GM23248 (cell line): ENCODE measurements around the gene SMCO4. TPM values are rescaled to one million over a fixed set of nuclear protein-coding genes. Genes with fewer than 3 reads are reported as not detected.

ENCODE experiments used
- DNase-seq: peaks from one replicate; pipeline ENCODE4 v3.0.0-alpha.2; 2015
- H2AFZ ChIP-seq: fragments of 200-600 bp; sonication (generic); 2 replicates; pipeline ENCODE4 v1.6.1; 2016; ENCODE audit warnings: antibody characterized with exemption
- H3F3A ChIP-seq: fragments of 200-600 bp; sonication (generic); 2 replicates; pipeline ENCODE4 v1.6.1; 2016; ENCODE audit warnings: mild to moderate bottlenecking, antibody characterized with exemption, mixed run types; ENCODE audit not compliant: insufficient read depth
- H3K27ac ChIP-seq: fragments of 200-600 bp; sonication (generic); 2 replicates; pipeline ENCODE4 v1.5.1; 2016; ENCODE audit warnings: mild to moderate bottlenecking
- H3K27me3 ChIP-seq: fragments of 200-600 bp; sonication (generic); replicated peaks from 2 replicates; pipeline ENCODE4 v1.6.1; 2016; ENCODE audit warnings: mild to moderate bottlenecking; ENCODE audit not compliant: insufficient read depth
- H3K36me3 ChIP-seq: fragments of 200-600 bp; sonication (generic); 2 replicates; pipeline ENCODE4 v1.6.1; 2016; ENCODE audit warnings: low read depth, mild to moderate bottlenecking
- H3K4me1 ChIP-seq: fragments of 200-600 bp; sonication (generic); 2 replicates; pipeline ENCODE4 v1.6.1; 2016; ENCODE audit warnings: mild to moderate bottlenecking; ENCODE audit not compliant: insufficient read depth
- H3K4me2 ChIP-seq: fragments of 200-600 bp; sonication (generic); one replicate; pipeline ENCODE4 v1.6.1; 2016; ENCODE audit warnings: mild to moderate bottlenecking; ENCODE audit not compliant: unreplicated experiment
- H3K4me3 ChIP-seq: fragments of 200-600 bp; sonication (generic); 2 replicates; pipeline ENCODE4 v1.5.1; 2016; ENCODE audit warnings: mild to moderate bottlenecking
- H3K79me2 ChIP-seq: fragments of 200-600 bp; sonication (generic); 2 replicates; pipeline ENCODE4 v1.6.1; 2016; ENCODE audit warnings: mild to moderate bottlenecking; ENCODE audit not compliant: insufficient read depth
- H3K9ac ChIP-seq: fragments of 200-600 bp; sonication (generic); 2 replicates; pipeline ENCODE4 v1.6.1; 2016; ENCODE audit warnings: mild to moderate bottlenecking
- H3K9me2 ChIP-seq: fragments of 200-600 bp; sonication (generic); 2 replicates; pipeline ENCODE4 v1.6.1; 2016; ENCODE audit warnings: mixed run types, mild to moderate bottlenecking, moderate library complexity; ENCODE audit not compliant: insufficient read depth
- H3K9me3 ChIP-seq: fragments of 200-600 bp; sonication (generic); one replicate; pipeline ENCODE4 v1.6.1; 2017; ENCODE audit warnings: low read depth
- H4K20me1 ChIP-seq: fragments of 200-600 bp; sonication (generic); 2 replicates; pipeline ENCODE4 v1.6.0; 2016; ENCODE audit not compliant: insufficient read depth
- EZH2 ChIP-seq: fragments of 200-600 bp; sonication (generic); IDR thresholded peaks from 2 replicates; pipeline ENCODE4 v1.6.1; 2018; ENCODE audit warnings: antibody characterized with exemption, mild to moderate bottlenecking; ENCODE audit not compliant: insufficient read depth, poor library complexity, severe bottlenecking
- EZH2phosphoT487 ChIP-seq: fragments of 200-600 bp; sonication (generic); IDR thresholded peaks from 2 replicates; pipeline ENCODE4 v1.6.1; 2018; ENCODE audit warnings: antibody characterized with exemption, moderate library complexity, mild to moderate bottlenecking, low read depth; ENCODE audit not compliant: insufficient read depth
- WGBS, 2 experiments: methylation state at CpG; one replicate each; pipeline ENCODE4 v1.1.6; 2015 to 2017; ENCODE audit warnings: low lambda C conversion rate in 2 of 2, low coverage in 1 of 2; ENCODE audit errors: missing lambda C conversion rate in 2 of 2; 5-methylcytosine and 5-hydroxymethylcytosine counted together
- in situ Hi-C: fragments of 300-500 bp; cut with MboI; formaldehyde crosslinking; loops from 2 replicates; pipeline ENCODE4 v1.15.0; 2020
- polyA plus RNA-seq: library from polyadenylated mRNA; unstranded; fragments of >200 nt; fragmentation: Nextera tagmentation; extraction: Ambion mirVana; gene quantifications from 2 replicates; pipeline ENCODE4 v1.2.1, GENCODE V29; 2016
- total RNA-seq: library from RNA; depleted of rRNA; stranded (reverse); fragments of >200 nt; shearing (Covaris generic); gene quantifications from 2 replicates; pipeline ENCODE4 v1.2.3, GENCODE V29; 2014

SMCO4 gene
- total and polyA plus RNA-seq, 2 experiments from 2014 or later = 12.9 to 21.1 TPM

DNA sequence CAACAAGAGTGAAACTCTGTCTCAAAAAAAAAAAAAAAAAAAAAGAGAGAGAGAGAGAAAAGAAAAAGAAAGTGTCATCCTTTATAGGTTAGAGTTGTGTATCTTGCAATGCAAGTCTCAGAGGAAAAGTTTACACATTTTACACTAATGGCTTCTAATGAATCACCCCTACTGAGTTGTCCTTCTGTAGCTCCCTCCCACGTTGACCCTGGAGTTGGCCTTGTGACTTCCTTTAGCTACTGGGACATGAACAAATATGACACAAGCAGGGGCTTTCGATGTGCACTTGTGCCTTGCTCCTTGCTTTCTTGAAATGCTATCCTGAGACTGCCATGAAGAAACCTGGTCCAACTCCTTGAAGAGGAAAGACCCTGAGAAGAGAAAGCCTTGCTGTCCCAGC lies 2.4 kb upstream of the SMCO4 start:
- Histone ChIP-seq H3F3A (peaks cover 7% of the 10 kb centered on the region; the same call in 1 of the 2 replicates), H3K36me3 (no peaks in the 10 kb centered on the region), H3K27ac (no peak overlapping the region), H3K9ac (no peak overlapping the region), H3K27me3 (peaks cover 19% of the 10 kb centered on the region), H3K4me3 (no peak overlapping the region), H2AFZ (no peak overlapping the region), H4K20me1 (no peaks in the 10 kb centered on the region), H3K79me2 (peaks cover 8% of the 10 kb centered on the region), H3K4me2 (no peak overlapping the region), H3K4me1 (no peaks in the 10 kb centered on the region), H3K9me2 (no peaks in the 10 kb centered on the region), H3K9me3 (no peaks in the 10 kb centered on the region)
- WGBS, 2 experiments = 49 to 53% methylated on average over 2 of the region's 2 CpGs
- TF ChIP-seq EZH2 (no peak), EZH2phosphoT487 (no peak)
- in situ Hi-C loops = loop anchor here (10.0 kb wide), 1 partner anchor 311 kb away; no protein-coding TSS in a partner anchor
- DNase-seq = no peak

- H3K36me3 ChIP-seq = no peaks in the 10 kb centered on the region
- peaks cover 18% of the 10 kb centered on the region for H3K79me2 ChIP-seq
- peaks cover 13% of the 10 kb centered on the region for H3K27me3 ChIP-seq
- in situ Hi-C loops = loop anchor here (10.0 kb wide), 1 partner anchor 308 kb away; no protein-coding TSS in a partner anchor
- DNase-seq = peak; percentile 60
- no peaks in the 10 kb centered on the region for H4K20me1 ChIP-seq
- H3F3A ChIP-seq = peaks cover 7% of the 10 kb centered on the region; the same call in 1 of the 2 replicates
- no peaks in the 10 kb centered on the region for H3K4me1 ChIP-seq
- H3K4me3 ChIP-seq = peak overlapping the region; percentile 87
- H3K9me3 ChIP-seq = no peaks in the 10 kb centered on the region
- H3K9ac ChIP-seq = peak overlapping the region; percentile 92
- H3K4me2 ChIP-seq = peak overlapping the region; percentile 64
- H3K27ac ChIP-seq = peak overlapping the region; percentile 59
- TF ChIP-seq EZH2 = no peak
- no peak for TF ChIP-seq EZH2phosphoT487
- 0 to 1% methylated on average over 14 to 59 of the region's 59 CpGs for WGBS, 2 experiments
- H3K9me2 ChIP-seq = no peaks in the 10 kb centered on the region
- H2AFZ ChIP-seq = peak overlapping the region; percentile 89
Measured at GRCh38 chr11:93542811-93543229, 371 bp downstream of the SMCO4 start.

DNA sequence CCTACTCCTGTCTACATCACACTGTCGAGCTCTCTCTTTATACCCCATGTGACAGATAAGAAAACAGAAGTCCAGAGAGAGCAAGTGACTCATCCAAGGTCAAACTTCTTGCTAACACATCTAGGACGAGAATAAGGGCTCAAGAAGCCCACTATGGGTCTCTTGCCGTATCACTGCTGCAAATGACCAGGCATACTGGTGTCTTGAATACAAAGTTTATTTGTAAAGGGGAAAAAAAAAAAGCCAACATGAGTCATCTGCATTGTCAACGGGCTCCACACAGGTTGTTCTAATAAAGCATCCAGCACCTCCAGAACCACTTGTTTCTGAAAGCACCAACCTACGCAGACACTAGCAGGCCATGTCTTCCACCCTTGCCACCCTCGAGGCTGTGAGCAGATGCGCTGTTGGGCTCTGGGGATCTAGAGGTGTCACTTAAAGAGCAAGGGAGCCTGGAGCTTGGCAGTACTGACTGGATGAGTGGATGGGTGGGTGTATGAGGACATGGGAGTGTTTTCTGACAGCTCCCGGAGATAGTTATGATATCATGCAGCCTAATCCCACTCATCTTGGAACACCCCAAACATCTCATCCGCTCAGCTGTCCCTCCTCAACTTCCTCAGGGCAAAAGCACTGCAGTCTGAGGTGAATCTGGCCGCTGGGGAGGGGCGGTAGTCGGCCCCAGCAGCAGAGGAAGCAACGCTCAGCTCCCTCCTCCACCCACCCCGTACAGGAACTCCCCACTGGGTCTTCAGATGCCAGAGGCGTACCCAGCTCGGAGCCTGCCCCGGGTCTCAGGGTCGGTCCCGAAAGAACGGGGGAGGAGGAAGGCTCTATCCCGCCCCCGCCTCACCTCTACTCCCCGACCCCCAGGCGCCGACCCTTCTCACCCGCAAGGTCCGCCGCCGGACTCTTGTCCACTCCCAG lies 1.0 kb downstream of the SMCO4 start:
- in situ Hi-C loops = loop anchor here (10.0 kb wide), 1 partner anchor 307 kb away; no protein-coding TSS in a partner anchor
- Histone ChIP-seq H3K4me3 (peak overlapping the region; percentile 87), H3K9me2 (no peaks in the 10 kb centered on the region), H2AFZ (peak overlapping the region; percentile 89), H3K9me3 (no peaks in the 10 kb centered on the region), H3K4me2 (peak overlapping the region; percentile 64), H3K27me3 (peaks cover 11% of the 10 kb centered on the region), H3K27ac (peak overlapping the region; percentile 59), H3K9ac (peak overlapping the region; percentile 92), H3K4me1 (no peaks in the 10 kb centered on the region), H3K36me3 (no peaks in the 10 kb centered on the region), H3F3A (peaks cover 7% of the 10 kb centered on the region; the same call in 1 of the 2 replicates), H4K20me1 (no peaks in the 10 kb centered on the region), H3K79me2 (peaks cover 19% of the 10 kb centered on the region)
- peak; percentile 75 for DNase-seq
- TF ChIP-seq EZH2 (no peak), EZH2phosphoT487 (no peak)
- WGBS, 2 experiments = 5 to 6% methylated on average over 20 to 28 of the region's 29 CpGs

DNA sequence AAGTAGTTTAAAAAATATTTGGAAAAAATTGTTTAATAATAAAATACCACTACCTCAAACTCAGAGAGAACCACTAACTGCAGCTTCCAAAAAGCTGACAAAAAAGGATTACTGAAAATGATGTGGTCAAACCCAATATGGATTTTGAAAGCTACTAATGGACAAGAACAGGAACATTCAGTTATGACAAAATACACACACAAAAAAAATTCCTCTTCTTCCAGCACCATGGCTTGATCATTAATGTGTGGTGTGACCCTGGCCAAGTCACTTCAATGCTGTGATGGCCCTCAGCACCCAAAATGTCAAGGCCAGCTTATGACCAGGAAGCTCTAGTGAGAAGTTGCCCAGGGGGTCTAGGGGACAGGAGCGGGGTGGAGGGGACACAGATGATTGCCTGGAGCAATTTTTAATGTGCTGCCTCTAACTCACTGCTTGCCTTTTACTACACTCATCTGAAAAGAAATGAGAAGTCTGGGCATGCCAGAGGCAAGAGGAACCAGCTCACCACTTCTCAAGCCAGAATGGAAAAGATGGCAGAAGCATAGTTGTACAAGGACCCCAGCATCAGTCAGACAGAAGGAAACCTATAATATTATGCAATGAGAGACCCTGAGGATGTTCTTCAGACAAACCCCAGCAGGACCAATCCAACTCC lies 2.2 kb downstream of the SMCO4 start:
- no peak for TF ChIP-seq EZH2phosphoT487
- no peak for TF ChIP-seq EZH2

More for the DNA sequence above, 2.2 kb downstream of the SMCO4 start:
- Histone ChIP-seq H3K9ac (no peak overlapping the region), H3K36me3 (no peaks in the 10 kb centered on the region), H4K20me1 (no peaks in the 10 kb centered on the region), H3K4me2 (no peak overlapping the region), H3K9me2 (no peaks in the 10 kb centered on the region), H3F3A (peaks cover 7% of the 10 kb centered on the region; the same call in 1 of the 2 replicates), H3K27ac (no peak overlapping the region), H3K9me3 (no peaks in the 10 kb centered on the region), H3K4me3 (no peak overlapping the region), H3K27me3 (peaks cover 3% of the 10 kb centered on the region; the same call in 1 of the 2 replicates), H2AFZ (no peak overlapping the region), H3K79me2 (peaks cover 30% of the 10 kb centered on the region), H3K4me1 (no peaks in the 10 kb centered on the region)
- 94 to 100% methylated on average over 1 of the region's 1 CpG for WGBS, 2 experiments
- no peak for DNase-seq
- in situ Hi-C loops = loop anchor here (10.0 kb wide), 1 partner anchor 306 kb away; no protein-coding TSS in a partner anchor
